Activated CD4-positive, CD25-positive, alpha-beta regulatory T cell treated with anti-CD3 and anti-CD28 coated beads, Interleukin-2, amount 50 U/mL, for 72 hours (primary cell): ENCODE data around the gene NAA80.
A peak's percentile ranks its signal among the peaks of the same experiment; 100 is the strongest.

ENCODE experiments used
- DNase-seq: peaks from one replicate; pipeline ENCODE4 v3.0.0; 2021

Gene NAA80

DNA sequence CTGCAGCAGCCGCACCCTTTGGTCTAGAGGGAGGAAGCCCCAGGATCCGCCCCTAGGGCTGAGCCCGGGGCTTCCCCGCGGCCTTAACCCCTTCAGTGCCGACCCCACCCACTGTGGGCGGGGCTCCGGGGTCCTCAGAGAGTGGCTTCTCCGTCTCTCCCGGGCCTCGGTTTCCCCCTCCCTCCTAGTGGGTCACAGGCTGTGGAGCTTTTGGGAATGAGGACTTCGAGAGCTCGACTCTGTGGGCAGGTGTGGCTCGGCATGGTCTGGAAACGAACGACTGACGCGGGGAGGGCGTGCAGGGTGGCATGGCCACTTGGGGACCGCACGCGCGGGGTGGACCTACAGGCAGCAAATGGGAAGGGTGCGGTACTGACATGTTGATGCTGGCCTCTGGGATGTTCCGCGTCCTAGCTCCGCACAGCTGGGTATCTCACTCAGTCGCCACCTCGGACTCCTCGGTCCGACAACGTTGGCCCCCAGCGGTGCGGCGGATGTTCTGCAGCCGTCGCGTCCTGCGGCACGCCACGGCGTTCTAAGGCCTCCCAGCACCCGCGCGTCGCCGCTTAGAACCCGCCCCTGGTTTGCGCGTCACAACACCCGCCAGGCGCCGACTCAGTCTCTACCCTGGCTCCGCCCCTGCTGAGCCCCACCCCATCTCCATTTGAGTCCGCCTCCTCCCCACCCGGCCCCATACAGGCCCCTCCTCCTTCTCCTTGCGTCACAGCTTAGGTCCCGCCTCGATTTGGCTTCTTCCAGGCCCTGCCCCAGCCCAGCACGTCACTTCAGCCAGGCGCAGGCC, at the start of gene NAA80, which contains the start of gene HYAL3:
Gene NAA80, minus strand, starts transcription at position 570 of the 802 bp plus-strand sequence. CDS start 1,942 bp downstream, outside the sequence.
Gene HYAL3, minus strand, starts transcription at position 570 of the 802 bp plus-strand sequence. CDS start 3,803 bp downstream, outside the sequence.
- peak; percentile 99 for DNase-seq

- peak; percentile 62 for DNase-seq
Observed at GRCh38 chr3:50347187-50347813, 48.1 kb upstream of the NAA80 start.

GRCh38 chr3:50345586-50346234, 46.5 kb upstream of the NAA80 start, which contains the start of gene ZMYND10:
Gene ZMYND10, minus strand, starts transcription at chr3:50345732. Its CDS starts 153 bp downstream, at chr3:50345579.
- peak; percentile 79 for DNase-seq

DNA sequence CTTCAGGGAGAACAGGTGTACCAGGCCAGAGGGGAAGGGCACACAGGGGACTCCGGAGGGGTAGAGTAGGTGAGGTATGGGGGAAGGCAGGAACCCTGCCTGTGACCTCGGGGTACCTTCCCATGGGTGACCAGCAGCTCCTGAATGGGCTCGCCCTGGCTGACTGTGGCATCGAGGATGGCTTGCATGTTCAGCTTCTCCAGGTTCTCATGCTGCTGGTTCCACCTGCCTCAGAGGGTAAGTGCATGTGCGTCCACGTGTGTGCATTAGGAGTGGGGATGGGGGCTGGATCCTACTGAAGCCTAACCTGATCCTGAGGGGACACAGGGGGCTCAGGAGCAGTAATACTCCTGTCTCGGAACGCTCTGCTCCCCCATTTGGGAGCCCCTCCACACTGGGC, 45.8 kb upstream of the NAA80 start:
- DNase-seq = no peak

GRCh38 chr3:50342813-50343633, 43.8 kb upstream of the NAA80 start:
- DNase-seq = no peak

DNA sequence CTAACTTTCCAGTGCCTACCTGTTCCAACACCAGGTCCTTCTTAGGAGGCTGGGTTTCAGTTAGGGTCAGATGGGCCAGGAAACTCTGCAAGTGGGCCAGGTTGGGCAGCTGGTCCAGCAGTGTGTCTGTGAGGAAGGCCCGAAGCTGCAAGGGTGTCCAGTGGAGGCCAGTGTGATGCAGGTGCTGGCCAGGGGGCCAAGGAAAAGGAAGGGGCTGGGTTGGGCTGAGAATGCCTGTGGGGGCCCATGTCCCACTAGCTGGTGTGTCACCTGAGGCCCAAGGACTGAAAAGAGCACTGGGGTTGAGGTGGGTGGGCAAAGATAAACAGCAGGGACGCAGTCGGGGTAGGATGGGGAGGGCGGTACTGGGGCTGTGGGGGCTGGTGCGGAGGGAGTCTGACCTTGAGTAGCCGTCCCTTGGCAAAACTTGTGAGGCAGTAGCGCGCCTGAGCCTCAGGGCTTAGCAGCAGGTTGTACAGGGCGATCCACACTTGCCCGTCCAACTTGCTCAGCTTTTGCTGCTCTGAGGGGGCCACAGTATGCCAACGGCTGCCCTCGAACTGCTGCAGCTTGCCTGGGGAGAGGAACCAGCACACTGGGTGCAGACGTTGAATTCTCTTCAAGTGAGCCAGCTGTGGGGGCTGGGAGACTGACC, 42.9 kb upstream of the NAA80 start:
- DNase-seq = no peak

DNA sequence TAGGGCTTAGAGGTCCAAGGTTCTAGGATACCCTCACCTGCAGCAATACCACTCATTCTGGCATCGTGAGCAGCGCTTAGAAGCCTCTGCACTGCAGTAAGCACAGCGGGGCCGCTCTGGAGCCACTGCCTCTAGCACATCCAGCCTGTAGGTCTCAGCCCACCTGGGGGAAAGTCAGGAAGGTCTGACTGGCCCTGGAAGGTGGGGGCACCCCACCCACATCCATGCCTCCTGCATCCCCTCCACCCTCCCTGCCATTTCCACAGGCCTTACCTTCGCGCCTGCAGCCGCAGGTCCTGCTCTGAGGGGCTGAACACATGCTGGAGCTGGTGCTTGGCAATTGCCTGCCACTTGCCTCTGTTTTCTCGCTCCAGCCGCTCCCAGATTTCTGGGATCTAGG, 42.3 kb upstream of the NAA80 start:
- DNase-seq = no peak

DNA sequence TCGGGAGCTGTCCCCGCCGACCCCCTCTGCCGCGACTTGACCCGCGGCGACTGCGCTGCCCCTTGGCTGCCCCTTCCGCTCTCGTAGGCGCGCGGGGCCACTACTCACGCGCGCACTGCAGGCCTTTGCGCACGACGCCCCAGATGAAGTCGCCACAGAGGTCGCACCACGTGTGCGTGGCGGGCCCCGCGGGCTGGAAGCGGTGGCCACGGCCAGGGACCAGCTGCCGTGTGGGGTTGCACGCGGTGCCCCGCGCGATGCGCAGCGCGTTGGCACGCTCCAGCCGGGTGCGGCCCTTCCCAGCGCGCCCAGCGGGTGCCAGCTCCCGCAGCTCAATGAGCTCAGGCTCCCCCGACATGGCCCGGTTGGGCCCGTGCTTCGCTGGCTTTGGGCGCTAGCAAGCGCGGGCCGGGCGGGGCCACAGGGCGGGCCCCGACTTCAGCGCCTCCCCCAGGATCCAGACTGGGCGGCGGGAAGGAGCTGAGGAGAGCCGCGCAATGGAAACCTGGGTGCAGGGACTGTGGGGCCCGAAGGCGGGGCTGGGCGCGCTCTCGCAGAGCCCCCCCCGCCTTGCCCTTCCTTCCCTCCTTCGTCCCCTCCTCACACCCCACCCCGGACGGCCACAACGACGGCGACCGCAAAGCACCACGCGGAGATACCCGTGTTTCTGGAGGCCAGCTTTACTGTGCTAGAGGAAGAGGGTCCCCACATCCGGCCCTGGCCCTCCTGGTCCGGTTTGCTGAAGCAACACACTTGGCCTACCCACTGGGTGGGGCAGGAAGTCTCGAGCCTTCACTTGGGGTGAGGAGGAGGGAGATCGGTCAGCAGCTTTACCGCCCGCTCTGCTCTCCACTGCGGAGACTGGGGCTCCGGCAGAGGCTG, 41.5 kb upstream of the NAA80 start, which contains the start of gene RASSF1:
Gene RASSF1, minus strand, starts transcription at position 389 of the 882 bp plus-strand sequence. Its CDS starts 31 bp downstream, at position 358.
- peak; percentile 64 for DNase-seq

DNA sequence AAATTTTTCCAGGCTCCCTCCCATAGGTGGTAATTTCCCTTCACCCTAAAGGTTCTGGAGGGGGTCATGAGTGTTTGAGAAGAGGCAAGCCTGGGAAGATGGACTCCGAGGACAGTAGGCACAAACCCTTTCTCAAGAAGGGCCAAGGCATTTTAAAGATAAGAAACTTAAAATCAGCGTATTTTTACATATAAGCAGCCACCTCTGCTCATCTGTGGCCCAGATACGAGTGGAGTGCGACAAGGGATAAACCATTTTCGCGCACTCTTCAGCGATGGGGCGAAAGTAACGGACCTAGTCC, 40.9 kb upstream of the NAA80 start:
- DNase-seq = no peak

GRCh38 chr3:50339485-50340146, 40.4 kb upstream of the NAA80 start:
- DNase-seq = no peak

- DNase-seq = no peak
Observed at GRCh38 chr3:50338965-50339364, 39.8 kb upstream of the NAA80 start.

DNA sequence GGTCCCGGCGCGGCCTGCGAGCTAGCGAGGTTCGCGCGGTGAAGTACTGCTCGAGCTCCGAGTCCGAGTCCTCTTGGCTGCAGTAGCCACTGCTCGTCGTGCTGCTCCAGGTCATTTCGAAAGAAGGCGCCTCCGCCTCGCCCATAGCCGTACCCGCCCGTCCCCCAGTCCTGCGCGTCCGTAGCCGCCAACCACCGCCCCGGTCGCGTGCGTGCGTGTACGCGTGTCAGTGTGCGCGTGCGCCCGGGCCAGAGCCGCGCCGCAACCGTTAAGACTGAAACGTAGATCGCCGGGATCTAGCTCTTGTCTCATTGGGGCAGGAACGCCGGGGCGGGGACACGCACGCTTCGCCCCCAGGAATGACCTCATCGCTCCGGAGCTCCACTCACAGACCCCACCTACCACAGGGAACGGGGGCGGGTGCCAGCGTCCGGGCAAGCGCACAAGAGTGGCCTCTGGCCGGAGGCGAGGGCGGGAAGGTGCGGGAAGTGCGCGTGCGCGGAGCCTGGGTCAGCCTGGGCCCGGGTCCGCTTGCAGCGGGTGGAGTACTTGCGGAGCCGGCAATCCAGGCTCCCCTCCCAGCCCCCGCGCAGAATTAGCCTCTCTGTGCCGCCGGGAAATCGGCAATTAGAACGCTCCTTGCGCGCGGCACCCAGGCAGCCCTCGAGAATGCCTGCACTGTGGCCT, 38.1 kb upstream of the NAA80 start:
- DNase-seq = peak; percentile 95

- no peak for DNase-seq
Observed at GRCh38 chr3:50336452-50337174, 37.4 kb upstream of the NAA80 start.

DNA sequence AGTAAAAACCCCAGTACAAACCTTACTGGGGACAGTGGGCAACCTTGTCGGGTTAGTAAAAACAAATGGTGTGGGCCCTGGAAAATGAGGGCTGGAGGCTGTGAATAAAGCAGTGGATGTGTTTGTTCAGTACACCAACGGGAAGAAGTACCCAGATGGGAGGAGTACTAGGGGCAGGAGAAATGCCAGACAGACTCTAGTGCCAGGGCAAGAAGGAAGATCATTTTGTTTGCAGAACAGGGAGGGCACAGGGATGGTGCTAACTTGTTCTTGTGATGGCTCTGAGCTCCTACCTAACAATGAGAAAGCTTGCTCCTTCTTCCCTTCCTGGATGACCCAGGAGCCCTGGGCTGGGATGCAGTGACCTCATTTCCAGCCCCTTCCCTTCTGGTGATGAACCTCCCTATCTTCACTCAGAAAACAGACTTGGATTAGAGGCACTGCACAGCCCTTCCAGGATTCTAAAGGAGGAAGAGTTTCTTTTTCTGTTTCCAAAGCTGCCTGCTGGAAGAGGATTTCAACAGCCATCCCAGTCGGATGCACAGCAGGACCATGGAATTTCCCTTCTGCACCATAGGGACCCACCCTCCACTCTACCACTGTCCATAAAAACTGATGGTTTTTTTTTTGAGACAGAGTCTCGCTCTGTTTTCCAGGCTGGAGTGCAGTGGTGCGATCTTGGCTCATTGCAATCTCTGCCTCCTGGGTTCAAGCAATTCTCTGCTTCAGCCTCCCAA, 35.3 kb upstream of the NAA80 start:
- no peak for DNase-seq

DNA sequence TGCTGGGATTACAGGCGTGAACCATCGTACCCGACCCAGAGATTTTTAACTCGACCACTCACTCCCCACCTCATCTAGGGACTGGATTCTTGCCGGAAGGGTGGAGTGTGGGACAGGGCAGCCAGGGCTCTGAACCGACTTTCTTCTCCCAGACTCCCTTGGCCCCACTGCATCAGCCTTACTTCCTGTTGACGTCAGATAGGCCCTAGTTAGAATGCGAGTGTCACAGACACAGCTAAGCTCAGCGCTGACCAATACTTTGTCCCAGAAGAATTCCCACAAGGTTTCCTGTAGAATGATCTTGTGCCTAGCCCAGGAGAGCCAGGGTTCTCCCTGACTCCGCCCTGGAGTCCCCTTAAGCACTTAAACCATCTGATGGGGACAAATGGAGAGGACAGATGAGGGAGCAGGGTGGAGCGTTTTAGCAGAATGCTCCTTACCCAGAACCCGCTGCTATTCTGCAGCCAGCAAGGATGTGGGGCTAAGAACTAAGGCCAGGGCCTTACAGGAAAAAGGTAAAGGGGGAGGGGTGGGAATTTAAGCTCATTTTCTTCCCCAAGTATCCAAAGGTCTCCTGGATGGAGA, 34.6 kb upstream of the NAA80 start:
- DNase-seq = no peak

- no peak for DNase-seq
Observed at GRCh38 chr3:50331364-50331907, 32.2 kb upstream of the NAA80 start.

- no peak for DNase-seq
Observed at GRCh38 chr3:50330330-50330729, 31.1 kb upstream of the NAA80 start.
